NCI-H510A treated with DMSO at 0.1 percent for 48 hours (cell line): ENCODE measurements around the gene SLC6A6.
"Not testable (repeated sequence)": the region's sequence is repeated elsewhere in the genome, so short reads cannot be mapped to it uniquely, and the experiment has no call there.

ENCODE experiments used
- DNase-seq: peaks from one replicate; lab custom pipeline; 2025; lab: John Stamatoyannopoulos, UW

SLC6A6 gene

GRCh38 chr3:14437705-14438104 is 35.3 kb downstream of the SLC6A6 start:
- not testable (repeated sequence) for DNase-seq

- DNase-seq: no peak
These were observed 35.9 kb downstream of the SLC6A6 start for GRCh38 chr3:14438262-14438661.

DNA sequence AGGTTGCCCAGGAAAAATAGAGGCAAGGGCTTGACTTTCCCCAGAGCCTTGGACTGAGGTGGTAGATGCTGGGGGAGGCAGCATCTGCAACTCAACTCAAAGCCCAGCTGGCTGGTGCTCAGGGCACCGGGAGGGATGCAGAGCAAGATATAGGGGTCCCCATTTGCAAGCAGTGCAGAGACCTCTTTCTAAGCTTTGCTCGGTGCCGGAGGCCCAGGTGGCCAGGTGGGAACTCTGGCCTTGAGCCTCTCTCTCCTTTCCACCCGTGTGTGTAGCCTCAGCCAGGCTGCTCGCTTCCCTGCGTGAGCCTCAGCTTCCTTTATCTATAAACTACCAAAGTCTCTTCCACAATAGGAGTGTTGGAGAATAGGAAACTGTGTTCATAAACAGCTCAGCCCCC is 36.5 kb downstream of the SLC6A6 start:
- no peak for DNase-seq

GRCh38 chr3:14439501-14440167 is 37.2 kb downstream of the SLC6A6 start:
- peak; percentile 82 for DNase-seq

- no peak for DNase-seq
These were observed 37.7 kb downstream of the SLC6A6 start for GRCh38 chr3:14440168-14440518.

- no peak for DNase-seq
These were observed 38.3 kb downstream of the SLC6A6 start for GRCh38 chr3:14440531-14441239.

- no peak for DNase-seq
These were observed 39.0 kb downstream of the SLC6A6 start for GRCh38 chr3:14441240-14441919.

GRCh38 chr3:14441920-14442300 is 39.5 kb downstream of the SLC6A6 start:
- DNase-seq: no peak

DNA sequence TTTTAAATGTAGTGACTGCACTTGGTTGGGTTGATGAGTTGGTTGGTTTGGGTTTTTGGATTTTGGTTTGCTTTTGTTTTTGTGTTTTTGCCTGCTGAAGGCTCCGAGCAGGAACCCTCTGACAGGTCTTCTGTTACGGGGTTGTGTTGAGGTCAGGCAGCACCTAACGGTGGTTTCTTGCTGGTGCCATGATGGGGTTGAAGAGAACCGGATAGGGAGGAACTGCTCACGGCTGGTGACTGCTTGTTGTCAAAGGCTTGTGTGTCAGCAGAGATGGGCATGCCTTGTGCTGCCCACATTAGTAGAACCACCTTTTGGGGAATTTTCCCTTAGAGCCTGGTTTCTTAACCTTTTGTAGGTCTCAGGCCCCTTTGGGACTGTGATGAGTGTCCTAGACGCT is 42.0 kb downstream of the SLC6A6 start:
- DNase-seq: no peak

DNA sequence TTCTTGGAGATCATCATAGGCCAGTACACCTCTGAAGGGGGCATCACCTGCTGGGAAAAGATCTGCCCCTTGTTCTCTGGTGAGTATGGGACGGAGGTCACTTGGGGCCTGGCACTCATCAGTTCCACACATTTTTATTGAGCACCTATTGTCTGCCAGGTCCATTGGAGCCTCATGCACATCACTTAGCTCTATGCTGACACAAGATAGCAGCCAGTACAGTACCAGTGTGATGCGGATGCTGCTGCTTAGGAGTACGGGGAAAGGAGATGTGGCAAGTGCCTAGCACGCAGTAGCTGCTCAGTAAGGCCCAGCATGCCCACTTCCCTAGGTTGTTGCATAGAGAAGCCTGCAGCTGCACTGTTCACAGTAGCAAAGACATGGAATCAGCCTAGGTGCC is 43.4 kb downstream of the SLC6A6 start:
- no peak for DNase-seq

DNA sequence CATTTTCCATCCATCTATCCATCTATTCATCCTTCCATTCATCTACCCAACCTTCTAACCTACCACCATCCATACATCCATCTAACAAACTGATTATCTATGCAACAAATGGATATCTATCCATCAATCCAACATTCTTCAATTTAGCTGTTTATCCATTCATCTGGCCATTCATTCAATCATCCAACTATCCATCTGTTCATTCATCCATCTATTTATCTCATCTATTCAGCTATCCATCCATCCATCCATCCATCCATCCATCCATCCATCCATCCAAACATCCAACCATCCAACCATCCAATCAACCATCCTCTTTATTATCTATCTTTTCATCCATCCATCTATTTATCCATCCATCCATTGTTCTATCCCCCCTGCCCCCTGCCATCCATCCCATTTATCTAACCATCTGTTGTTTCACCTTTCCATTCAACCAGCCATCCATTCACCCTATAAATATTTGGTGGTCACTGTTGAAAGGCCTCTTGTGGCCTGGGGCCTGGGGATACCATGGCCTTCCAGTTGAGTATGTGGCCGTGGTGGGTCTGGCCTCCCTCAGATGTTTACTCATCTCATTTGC is 44.7 kb downstream of the SLC6A6 start:
- DNase-seq: no peak

DNA sequence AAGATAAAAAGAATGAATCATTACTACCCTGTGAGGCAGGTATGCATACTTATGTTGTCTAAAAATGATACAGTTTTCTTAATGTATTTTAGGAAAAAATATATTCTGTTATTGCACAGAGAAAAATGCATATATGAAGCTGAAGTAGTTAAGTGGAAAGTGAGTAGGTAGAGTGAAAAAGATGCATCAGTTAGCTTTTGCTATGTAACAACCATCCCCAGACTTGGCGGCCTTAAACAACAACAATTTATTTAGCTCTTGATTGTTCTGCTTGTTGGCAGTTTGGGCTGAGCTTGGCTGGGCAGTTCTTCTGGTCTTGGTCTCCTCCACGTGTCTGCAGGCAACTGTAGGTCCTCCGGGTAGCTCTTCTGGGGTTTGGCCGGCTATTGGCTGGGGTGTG is 45.7 kb downstream of the SLC6A6 start:
- no peak for DNase-seq

DNA sequence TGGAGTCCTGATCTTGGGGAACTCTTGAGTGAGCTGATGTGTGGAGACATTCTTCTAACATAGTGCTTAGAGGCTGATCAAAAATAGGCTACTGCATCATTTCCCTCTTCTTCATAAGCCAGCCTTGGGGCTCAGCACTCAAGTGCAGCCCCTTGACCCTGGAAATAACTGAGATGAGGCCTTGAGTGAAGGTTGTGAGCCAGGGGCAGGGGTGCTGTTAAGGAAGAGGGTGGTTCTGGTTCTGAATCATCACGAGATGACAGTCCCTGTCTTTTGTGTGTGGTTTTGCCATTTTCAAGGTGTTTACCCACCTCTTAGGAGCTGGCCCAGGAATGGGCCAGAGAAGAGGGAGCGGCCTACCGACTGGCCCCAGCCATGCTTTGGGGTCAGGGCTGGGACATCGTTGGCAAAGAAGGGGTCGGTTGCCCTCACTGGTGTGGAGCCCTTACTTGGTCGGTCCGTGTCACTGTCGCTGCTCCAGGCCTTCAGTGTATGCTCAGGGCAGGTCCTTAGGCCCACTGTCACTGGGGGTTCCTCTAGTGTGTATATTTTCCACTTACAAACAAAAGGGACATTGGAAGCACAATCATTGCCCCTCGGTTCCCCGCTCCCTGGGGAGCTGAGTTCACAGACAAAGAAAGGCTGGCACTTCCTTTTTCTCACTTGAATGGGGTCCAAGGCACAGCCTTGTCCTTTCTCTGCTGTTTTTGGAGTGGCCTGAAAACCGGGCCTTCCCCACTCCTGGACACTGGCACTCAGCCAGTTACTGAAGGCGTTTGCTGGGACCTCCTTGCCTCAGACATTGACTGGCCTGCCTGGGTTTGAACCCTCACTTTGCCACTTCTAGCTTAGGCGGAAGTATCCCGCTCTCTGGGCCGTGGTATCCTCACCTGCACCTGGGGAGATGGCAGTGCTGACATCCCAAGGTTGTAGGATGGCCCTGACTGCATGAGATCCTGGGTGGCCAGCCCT is 46.6 kb downstream of the SLC6A6 start:
- DNase-seq: no peak

DNA sequence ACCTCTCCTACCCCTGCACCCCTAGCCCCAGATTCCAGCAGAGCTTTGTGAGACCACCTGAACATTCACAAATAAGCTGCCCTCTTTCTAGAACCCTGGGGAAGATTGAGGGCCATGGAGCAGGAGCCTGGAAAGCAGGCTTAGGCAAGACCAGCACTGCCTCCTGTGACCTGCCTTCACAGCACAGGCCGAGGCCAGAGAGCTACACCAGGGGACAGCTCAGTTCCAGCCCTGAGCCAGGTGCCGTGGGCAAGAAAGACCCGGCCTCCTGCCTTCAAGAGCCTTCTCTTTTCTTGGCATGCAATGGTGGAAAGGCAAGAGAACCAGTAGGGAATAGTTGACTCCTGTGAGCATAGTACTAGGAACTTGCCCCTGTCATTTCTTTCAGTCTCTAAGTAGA is 48.1 kb downstream of the SLC6A6 start:
- DNase-seq: no peak

DNA sequence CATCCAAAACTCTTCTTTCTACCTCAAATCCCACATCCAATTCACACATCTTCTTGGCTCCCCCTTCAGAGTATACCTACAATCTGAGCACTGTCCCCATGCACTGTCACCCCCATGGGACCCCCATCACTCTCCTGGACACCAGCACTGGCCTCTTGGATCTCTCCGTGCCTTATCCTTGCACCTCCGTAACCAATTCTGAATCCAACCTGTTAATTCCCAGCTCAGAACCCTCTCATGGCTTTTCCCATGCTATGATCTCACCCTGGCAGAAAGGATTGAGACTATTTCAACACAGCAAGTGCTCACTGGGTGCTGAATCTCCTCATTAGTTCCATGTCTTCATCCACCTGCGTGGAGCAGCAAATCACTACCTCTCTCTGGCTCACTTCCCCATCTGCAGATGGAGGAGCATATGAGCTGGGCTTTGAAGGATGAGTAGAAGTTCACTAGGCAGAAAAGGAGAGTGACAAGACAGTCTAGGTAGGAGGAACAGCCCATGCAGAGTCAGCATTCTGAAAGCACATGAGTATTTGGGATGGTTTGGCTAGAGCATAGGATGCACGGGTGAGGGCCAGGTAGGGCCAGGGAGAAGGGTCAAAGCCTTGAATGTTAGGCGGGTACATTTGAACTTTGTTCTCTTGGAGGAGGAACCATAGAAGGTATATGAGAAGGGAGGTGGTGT is 48.7 kb downstream of the SLC6A6 start:
- DNase-seq: no peak

DNA sequence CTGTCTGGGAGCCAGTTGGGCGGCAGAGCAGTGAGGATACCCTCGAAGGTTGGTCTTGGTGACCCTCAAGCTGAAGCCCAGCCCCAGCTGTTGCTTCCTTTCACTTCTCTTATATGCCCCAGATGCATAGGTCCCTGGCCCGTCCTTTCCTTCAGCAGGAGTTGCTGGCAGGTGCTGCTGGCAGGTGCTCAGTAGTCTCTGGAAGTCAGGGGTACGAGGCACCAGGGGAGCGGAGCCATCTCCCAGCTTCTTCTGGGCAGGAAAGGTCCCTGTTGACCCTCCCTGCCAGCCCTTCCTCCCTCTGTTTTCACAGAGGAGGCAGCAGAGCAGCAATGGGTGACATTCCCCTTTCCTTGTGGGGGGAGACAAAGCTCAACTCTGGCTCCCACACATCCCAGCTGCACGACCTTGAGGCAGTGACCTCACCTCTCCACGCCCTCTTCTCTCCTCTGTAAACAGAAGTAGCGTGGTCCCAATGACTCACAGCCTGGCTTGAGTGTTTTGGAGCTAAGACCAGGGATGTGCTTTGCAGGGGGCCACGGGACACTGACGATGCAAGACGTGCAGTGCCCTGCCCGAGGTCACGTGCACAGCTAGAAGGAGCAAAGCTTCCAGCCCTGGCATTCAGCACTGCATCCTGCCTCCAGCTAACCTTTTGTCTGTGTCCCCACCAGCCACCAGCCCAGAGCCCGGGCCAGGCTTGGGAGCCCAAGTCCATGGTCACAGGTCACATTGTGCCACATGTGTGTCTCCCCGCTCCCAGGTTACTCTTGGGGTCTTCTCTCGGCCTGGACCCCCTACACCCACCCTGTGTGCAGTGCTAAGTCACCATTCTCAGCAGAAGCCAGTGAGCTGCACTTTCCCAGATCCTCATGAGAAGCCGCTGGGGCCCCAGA is 49.7 kb downstream of the SLC6A6 start:
- DNase-seq: no peak

GRCh38 chr3:14452740-14453710 is 50.6 kb downstream of the SLC6A6 start:
- no peak for DNase-seq

DNA sequence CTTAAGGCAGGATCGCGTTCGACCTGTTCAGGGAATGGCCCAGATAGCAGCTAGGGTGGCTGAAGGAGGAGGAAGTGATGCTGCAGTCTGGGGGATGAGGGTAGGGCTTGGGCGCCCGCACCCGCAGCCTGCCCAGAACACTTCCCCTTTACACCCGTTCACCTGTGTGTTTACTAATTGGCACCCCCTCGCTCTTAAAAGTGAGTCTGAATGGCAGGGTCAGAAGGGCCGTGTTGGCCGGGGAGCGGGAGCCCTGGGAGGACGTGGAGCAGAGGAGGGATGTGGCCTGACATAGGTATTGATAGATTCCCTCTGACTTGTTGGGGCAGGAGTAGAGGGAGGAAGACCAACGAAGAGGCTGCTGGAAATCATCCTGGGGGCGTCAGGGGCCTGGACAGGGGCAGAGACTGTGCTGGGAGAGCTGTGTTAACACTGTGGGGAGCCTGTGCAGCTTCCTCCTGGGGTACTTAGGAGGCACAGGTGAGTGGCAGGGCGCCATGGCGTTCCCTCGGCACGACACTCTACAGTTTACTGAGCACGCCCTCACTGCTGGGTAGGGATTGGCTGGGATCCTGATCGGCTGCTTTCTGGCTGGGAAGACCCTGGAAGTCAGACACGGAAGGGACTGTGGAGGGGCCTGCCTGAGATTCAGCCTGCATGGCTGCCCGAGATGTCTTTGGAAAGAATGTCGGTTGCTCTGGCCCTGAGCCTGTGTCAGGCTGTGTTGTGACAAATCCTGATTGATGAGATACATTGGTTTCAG is 51.7 kb downstream of the SLC6A6 start:
- no peak for DNase-seq
